ENCODE measurements around the gene ACTG1. TPM values are rescaled to one million over a fixed set of nuclear protein-coding genes. Genes with fewer than 3 reads are reported as not detected.

ACTG1 gene
- total RNA-seq, 1 experiment from 2014 or later, result 4,160 TPM

DNA sequence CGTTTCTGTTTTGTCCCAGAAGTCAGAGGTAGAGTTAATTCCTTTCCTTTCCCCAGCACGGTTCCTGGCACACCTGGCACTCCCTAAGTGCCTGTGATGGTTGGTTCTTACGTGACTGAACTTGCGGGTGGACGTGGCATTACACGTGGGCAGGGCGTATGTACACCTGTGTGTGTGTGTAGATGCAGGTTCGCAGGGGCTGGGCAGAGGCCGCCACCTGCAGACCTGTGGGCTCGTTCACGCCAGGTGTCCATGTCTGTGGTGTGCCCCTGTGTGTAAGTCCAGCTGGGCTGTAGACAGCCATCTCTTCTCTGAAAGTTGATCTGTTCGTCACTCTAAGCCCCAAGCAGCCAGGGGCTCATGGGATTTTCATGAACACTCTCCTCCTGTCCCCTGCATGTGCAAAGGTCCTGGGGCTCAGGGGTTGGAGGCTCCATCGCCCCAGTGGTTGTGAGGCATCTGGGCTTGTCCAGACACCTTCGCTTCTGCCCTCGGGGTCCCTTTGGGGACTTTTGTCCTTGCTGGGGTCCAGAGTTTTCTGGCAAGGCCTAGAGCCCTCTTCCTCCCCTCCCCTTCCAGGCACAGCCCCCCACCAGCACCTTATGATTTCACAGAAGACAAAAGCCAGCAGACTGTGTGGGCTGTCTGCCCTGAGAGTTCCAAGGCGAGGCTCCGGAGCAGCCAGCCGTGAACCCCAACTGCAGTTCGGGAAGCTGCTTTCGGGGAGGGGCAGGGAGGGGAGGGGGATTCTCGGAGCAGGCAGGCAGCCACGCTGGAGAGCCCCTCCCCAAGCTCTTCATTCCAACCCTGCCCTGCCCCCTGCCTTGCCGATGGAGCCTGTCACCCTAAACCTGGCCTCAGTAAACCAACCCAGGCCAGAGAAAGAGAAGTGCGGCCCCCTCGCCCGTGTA lies 10.1 kb upstream of the ACTG1 start:
- Histone ChIP-seq H2AK5ac (ENCODE audit: insufficient read length, low read length) (no peak overlapping the region), H3K23ac (ENCODE audit: insufficient read length, low read depth, low read length) (no peak overlapping the region), H3K14ac (ENCODE audit: insufficient read depth, low read length) (no peak overlapping the region), H3K4me2 (ENCODE audit: insufficient read depth, insufficient read length, low read length) (peak overlapping the region; percentile 3), H3K56ac (ENCODE audit: insufficient read length, low read depth, low read length) (no peak overlapping the region), H4K20me1 (ENCODE audit: control insufficient read depth, insufficient read depth, insufficient read length) (no peaks in the 10 kb centered on the region), H4K5ac (ENCODE audit: insufficient read length, low read depth, low read length) (no peak overlapping the region), H3K27me3 (ENCODE audit: insufficient read depth, low read length) (no peaks in the 10 kb centered on the region; the same call in 1 of the 2 replicates), H4K91ac (ENCODE audit: insufficient read length, low read depth, low read length) (no peak overlapping the region), H4K8ac (replicated peaks; ENCODE audit: insufficient read length, low read depth, low read length) (no peak overlapping the region), H3K79me2 (ENCODE audit: insufficient read depth, low read length) (no peaks in the 10 kb centered on the region), H3K4me1 (ENCODE audit: insufficient read depth, low read length) (peaks cover 4% of the 10 kb centered on the region; the same call in 1 of the 2 replicates), H2AFZ (ENCODE audit: low read length) (no peak overlapping the region), H3K79me1 (ENCODE audit: insufficient read depth, low read depth, low read length, poor library complexity, severe bottlenecking) (no peaks in the 10 kb centered on the region), H2BK5ac (ENCODE audit: insufficient read length, low read length) (no peak overlapping the region), H3K27ac (ENCODE audit: insufficient read length, low read depth, low read length) (no peak overlapping the region), H3K4ac (ENCODE audit: low read depth, low read length) (no peak overlapping the region), H2BK20ac (ENCODE audit: low read depth, low read length, poor library complexity, severe bottlenecking) (no peak overlapping the region), H3K23me2 (ENCODE audit: insufficient read length, low read depth, low read length, poor library complexity, severe bottlenecking) (peaks cover 17% of the 10 kb centered on the region), H2BK15ac (ENCODE audit: low read depth, low read length) (no peak overlapping the region), H2BK12ac (ENCODE audit: insufficient read length, low read depth, low read length) (no peak overlapping the region), H3T11ph (ENCODE audit: low read length) (no peak overlapping the region), H3K9ac (ENCODE audit: extremely low read depth, insufficient read length, low read length) (no peak overlapping the region), H3K9me3 (ENCODE audit: control insufficient read depth, low read depth, low read length) (no peaks in the 10 kb centered on the region), H3K18ac (ENCODE audit: insufficient read length, low read depth, low read length) (no peak overlapping the region), H2BK120ac (ENCODE audit: low read depth, low read length, poor library complexity, severe bottlenecking) (no peak overlapping the region)
- DNase-seq, result peak; percentile 89
- no peak overlapping the region for H3K27ac Mint-ChIP-seq
- WGBS (ENCODE audit: extremely low coverage, insufficient read length, low lambda C conversion rate), result no CpG with 5 or more reads among the region's 26 CpGs
- H3K36me3 Mint-ChIP-seq (ENCODE audit: insufficient read depth in 1 of 3, low read depth in 3 of 3), result no peaks in the 10 kb centered on the region
- TF ChIP-seq, protein P1, sequence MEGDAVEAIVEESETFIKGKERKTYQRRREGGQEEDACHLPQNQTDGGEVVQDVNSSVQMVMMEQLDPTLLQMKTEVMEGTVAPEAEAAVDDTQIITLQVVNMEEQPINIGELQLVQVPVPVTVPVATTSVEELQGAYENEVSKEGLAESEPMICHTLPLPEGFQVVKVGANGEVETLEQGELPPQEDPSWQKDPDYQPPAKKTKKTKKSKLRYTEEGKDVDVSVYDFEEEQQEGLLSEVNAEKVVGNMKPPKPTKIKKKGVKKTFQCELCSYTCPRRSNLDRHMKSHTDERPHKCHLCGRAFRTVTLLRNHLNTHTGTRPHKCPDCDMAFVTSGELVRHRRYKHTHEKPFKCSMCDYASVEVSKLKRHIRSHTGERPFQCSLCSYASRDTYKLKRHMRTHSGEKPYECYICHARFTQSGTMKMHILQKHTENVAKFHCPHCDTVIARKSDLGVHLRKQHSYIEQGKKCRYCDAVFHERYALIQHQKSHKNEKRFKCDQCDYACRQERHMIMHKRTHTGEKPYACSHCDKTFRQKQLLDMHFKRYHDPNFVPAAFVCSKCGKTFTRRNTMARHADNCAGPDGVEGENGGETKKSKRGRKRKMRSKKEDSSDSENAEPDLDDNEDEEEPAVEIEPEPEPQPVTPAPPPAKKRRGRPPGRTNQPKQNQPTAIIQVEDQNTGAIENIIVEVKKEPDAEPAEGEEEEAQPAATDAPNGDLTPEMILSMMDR (conservative IDR thresholded peaks at IDR 0.05), result peak; percentile 64
- peaks cover 9 to 18% of the 10 kb centered on the region in 2 experiments for H3K4me1 Mint-ChIP-seq
- H3K27me3 Mint-ChIP-seq (ENCODE audit: low read depth), result peaks cover 59% of the 10 kb centered on the region
- H3K4me3 Mint-ChIP-seq, result peak overlapping the region in 1 of 2 experiments; percentile 56; a peak in 2 of 5 replicates
- H3K9me3 Mint-ChIP-seq, result no peaks in the 10 kb centered on the region

All from H9 (cell line).